GM19468 (cell line): Measurements from ENCODE around the gene SERPINF2.
"Not testable (repeated sequence)": the region's sequence is repeated elsewhere in the genome, so short reads cannot be mapped to it uniquely, and the experiment has no call there.

Experiments used
- ATAC-seq: cut with Tn5 transposase; IDR thresholded peaks from one replicate; pipeline ENCODE4 v1.9.1; 2021; ENCODE audit warnings: mild to moderate bottlenecking, moderate library complexity, moderate number of reproducible peaks; ENCODE audit not compliant: unreplicated experiment; ENCODE audit errors: extremely low read depth

SERPINF2 gene

GRCh38 chr17:1742371-1743087 is at the start of gene SERPINF2:
Gene SERPINF2, plus strand, starts transcription at chr17:1742871. Its CDS starts 2,125 bp downstream, at chr17:1744996.
- ATAC-seq: no peak

DNA sequence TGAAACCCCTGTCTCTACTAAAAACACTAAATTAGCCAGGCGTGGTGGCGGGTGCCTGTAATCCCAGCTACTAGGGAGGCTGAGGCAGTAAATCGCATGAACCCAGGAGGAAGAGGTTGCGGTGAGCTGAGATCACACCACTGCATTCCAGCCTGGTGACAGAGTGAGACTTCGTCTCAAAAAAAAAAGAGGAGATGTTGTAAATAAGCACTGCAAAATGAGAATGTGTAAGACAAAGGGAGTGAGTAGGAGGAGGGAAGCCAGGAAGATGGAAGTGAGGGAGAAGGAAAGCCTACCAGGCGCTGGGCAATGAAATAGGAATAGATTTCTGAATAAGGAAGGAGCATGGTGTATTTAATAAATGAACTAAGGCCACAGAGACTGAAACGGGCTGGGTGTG is 49.3 kb upstream of the SERPINF2 start:
- no peak for ATAC-seq

DNA sequence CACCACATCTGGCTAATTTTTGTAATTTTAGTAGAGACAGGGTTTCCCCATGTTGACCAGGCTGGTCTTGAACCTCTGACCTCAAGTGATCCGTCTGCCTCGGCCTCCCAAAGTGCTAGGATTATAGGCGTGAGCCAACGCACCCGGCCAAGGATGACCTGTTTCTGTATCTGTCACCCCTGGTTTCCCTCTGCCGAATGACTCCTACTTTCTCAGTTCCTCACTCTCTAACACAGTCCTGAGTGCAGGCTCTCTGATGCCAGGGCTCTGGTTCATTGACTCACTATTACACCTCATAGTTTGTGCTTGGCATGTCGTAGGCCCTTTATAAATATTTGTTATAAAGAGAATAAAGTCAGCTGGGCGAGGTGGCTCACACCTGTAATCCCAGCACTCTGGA is 47.3 kb upstream of the SERPINF2 start:
- no peak for ATAC-seq

GRCh38 chr17:1697681-1698080 is 45.0 kb upstream of the SERPINF2 start:
- no peak for ATAC-seq

- ATAC-seq: not testable (repeated sequence)
Measured at GRCh38 chr17:1699891-1700290, 42.8 kb upstream of the SERPINF2 start.

GRCh38 chr17:1703063-1703462 is 39.6 kb upstream of the SERPINF2 start:
- no peak for ATAC-seq

- ATAC-seq: no peak
Measured at GRCh38 chr17:1705004-1705403, 37.7 kb upstream of the SERPINF2 start.

DNA sequence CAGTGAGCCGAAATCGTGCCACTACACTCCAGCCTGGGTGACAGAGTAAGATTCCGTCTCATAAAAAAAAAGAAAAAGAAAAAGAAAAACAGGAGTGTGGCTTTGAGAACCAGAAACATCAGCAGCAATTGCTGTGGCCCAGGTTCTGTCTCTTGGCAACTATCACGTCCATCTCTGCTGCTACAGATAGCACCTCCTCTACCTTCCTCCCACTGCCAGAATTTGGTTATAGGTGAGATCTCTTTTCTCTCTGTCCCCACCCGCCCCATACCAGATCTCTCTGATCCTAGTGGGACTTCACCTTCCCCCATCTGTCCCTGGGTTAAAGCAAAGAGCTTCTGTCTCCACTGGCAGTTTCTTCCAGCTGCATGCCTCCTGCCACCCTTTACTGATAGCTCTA is 35.6 kb upstream of the SERPINF2 start:
- no peak for ATAC-seq

DNA sequence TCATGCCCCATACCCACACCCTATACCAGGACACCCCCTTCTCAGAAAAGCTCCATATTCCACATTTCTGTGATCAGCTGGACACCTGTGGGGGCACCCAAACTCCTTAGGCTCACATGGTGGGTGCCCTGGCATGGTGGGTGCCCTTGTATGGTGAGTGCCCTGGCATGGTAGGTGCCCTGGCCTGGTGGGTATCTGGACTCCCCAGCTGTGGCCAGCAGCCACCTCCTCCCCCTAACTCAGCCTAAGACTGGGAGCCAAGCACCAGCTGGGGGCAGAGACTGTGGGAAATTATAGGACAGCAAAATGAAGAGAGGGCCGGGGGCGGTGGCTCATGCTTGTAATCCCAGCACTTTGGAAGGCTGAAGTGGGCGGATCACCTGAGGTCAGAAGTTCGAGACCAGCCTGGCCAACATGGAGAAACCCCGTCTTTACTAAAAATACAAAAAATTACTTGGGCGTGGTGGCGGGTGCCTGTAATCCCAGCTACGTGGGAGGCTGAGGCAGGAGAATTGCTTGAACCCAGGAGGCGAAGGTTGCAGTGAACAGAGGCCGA is 33.8 kb upstream of the SERPINF2 start:
- not testable (repeated sequence) for ATAC-seq

DNA sequence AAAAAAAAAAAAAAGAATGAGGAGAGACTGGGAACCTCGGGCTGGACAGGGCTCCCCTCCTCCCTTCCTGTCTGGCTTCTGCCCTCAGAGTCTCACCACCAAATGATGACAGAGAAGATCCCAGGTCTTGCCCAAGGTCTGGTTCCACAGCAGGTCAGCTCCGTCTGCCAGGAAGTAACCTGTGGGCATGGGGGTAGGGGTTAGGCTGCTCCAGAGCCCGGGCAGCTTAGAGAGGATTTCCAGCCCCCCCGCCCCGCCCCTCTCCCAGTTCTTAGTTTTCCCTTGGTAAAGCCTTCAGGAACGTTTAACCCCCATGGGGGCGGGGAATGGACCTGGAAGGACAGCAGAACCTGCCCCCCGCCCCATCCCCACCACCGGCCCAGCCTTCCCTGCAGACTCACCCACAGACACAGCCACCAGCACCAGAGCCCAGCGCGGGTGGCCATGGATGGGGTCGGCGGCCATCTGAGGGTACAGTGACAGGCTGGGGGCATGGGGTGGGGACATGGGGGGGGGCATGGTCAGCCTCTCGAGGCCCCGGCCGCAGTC is 33.2 kb upstream of the SERPINF2 start:
- no peak for ATAC-seq

GRCh38 chr17:1709971-1710806 is 32.5 kb upstream of the SERPINF2 start, which contains the start of gene TLCD2:
Gene TLCD2, minus strand, starts transcription at chr17:1710377. Its CDS starts 135 bp downstream, at chr17:1710242.
- no peak for ATAC-seq

- ATAC-seq: no peak
Measured at GRCh38 chr17:1710807-1711553, 31.7 kb upstream of the SERPINF2 start.

DNA sequence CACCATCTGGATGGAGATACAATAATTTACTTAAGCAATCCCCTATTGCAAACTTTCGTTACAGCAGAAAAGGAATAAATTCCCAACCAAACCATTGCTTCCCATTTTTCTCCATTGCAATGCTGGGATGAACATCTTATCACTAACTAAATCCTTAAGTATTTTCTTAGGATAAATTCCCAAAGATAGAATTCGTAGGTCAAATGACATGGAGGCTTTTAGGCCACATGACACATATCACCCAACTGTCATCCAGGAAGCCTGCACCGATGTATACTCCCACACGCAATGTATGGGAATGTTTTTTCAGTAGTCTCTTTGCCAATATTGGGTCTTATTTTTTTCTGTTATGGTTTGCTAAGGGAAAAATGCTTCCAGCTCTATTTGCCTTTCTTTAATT is 30.9 kb upstream of the SERPINF2 start:
- no peak for ATAC-seq

- ATAC-seq: no peak
Measured at GRCh38 chr17:1712271-1712670, 30.4 kb upstream of the SERPINF2 start.

- ATAC-seq: no peak
Measured at GRCh38 chr17:1713160-1713877, 29.4 kb upstream of the SERPINF2 start.

- no peak for ATAC-seq
Measured at GRCh38 chr17:1713878-1714426, 28.7 kb upstream of the SERPINF2 start.

DNA sequence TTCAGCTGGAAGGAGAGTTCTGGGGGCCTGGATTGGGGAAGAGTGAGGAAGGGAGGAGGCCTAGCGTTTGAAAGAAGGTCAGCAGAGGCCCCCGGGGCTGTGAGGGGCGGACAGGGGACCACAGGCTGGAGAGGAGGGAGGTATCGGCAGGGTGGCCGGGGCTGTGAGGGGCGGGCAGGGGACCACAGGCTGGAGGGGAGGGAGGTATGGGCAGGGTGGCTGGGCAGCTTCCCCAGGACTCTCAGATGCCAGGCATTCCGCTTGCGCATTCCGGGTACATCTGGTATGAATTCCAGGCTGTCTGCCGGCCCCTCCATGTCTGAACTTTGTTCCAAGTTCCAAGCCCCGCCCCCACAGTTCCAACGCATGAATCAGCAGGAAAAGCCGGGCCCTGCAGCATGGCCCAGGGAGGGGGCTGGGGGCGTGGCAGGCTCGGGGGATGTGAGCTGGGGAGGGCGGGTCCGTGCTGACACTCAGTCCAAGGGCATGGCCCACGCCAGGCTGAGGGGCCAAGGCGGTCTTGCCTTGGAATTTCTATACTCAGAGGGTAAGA is 28.2 kb upstream of the SERPINF2 start:
- ATAC-seq: no peak

- no peak for ATAC-seq
Measured at GRCh38 chr17:1714980-1715802, 27.5 kb upstream of the SERPINF2 start.
